Mesenchymal stem cell (in vitro differentiated cells and primary cell): Measurements from ENCODE around the gene MYH9.

Experiments
- DNase-seq: peaks from one replicate; pipeline ENCODE4 v3.0.0-alpha.2; 2013
- H2AFZ ChIP-seq: one replicate; pipeline ENCODE4 v1.6.1; 2013; ENCODE audit warnings: low read depth, mild to moderate bottlenecking, control low read depth, inconsistent platforms, low read length, moderate library complexity
- H2AK5ac ChIP-seq: 2 replicates; pipeline ENCODE4 v1.6.1; 2013; ENCODE audit warnings: low read length, moderate library complexity, mild to moderate bottlenecking, inconsistent platforms; ENCODE audit not compliant: severe bottlenecking
- H2BK120ac ChIP-seq: one replicate; pipeline ENCODE4 v1.6.1; 2013; ENCODE audit warnings: low read depth, mild to moderate bottlenecking, inconsistent platforms, low read length, moderate library complexity
- H2BK12ac ChIP-seq, 2 experiments: one replicate each; pipeline ENCODE4 v1.6.1; 2013; ENCODE audit warnings: inconsistent platforms in 2 of 2, low read length in 2 of 2, mild to moderate bottlenecking in 2 of 2, moderate library complexity in 2 of 2, control low read depth in 1 of 2
- H2BK15ac ChIP-seq: one replicate; pipeline ENCODE4 v1.6.1; 2013; ENCODE audit warnings: mild to moderate bottlenecking, low read depth, inconsistent platforms; ENCODE audit not compliant: poor library complexity, severe bottlenecking
- H2BK5ac ChIP-seq: 2 replicates; pipeline ENCODE4 v1.6.1; 2013; ENCODE audit warnings: low read depth, mild to moderate bottlenecking, low read length, control low read depth, inconsistent platforms; ENCODE audit not compliant: poor library complexity, severe bottlenecking
- H3K14ac ChIP-seq, 2 experiments: one replicate each; pipeline ENCODE4 v1.6.1; 2013; ENCODE audit warnings: inconsistent platforms in 2 of 2, low read length in 2 of 2, control low read depth in 1 of 2, mild to moderate bottlenecking in 1 of 2, moderate library complexity in 1 of 2
- H3K18ac ChIP-seq, 2 experiments: one replicate each; pipeline ENCODE4 v1.6.1; 2013; ENCODE audit warnings: inconsistent platforms in 2 of 2, low read length in 2 of 2, control low read depth in 1 of 2, low read depth in 1 of 2, mild to moderate bottlenecking in 1 of 2
- H3K23ac ChIP-seq, 2 experiments: one replicate each; pipeline ENCODE4 v1.6.1; 2013; ENCODE audit warnings: inconsistent platforms in 2 of 2, low read length in 2 of 2, mild to moderate bottlenecking in 2 of 2, moderate library complexity in 2 of 2, control low read depth in 1 of 2
- H3K27ac ChIP-seq: 2 replicates; pipeline ENCODE4 v1.5.1; 2013; ENCODE audit warnings: mild to moderate bottlenecking, moderate library complexity, low read length, control low read depth, inconsistent platforms; ENCODE audit not compliant: poor library complexity, severe bottlenecking
- H3K27me3 ChIP-seq, 2 experiments: 2 replicates each; pipeline versions ENCODE4 v1.6.1 to v1.7.0; 2013; ENCODE audit warnings: low read length in 2 of 2, mild to moderate bottlenecking in 2 of 2, moderate library complexity in 2 of 2, control low read depth in 1 of 2, inconsistent platforms in 1 of 2; ENCODE audit not compliant: control insufficient read depth in 1 of 2, insufficient read depth in 1 of 2
- H3K36me3 ChIP-seq, 2 experiments: 2 replicates each; pipeline versions ENCODE4 v1.6.1 to v1.7.0; 2013; ENCODE audit warnings: low read length in 2 of 2, control low read depth in 1 of 2, inconsistent platforms in 1 of 2, low read depth in 1 of 2, mild to moderate bottlenecking in 1 of 2; ENCODE audit not compliant: insufficient read depth in 2 of 2, control insufficient read depth in 1 of 2
- H3K4ac ChIP-seq, 2 experiments: one replicate each; pipeline ENCODE4 v1.6.1; 2013; ENCODE audit warnings: inconsistent platforms in 2 of 2, low read length in 2 of 2, mild to moderate bottlenecking in 2 of 2, moderate library complexity in 2 of 2, control low read depth in 1 of 2, low read depth in 1 of 2
- H3K4me1 ChIP-seq: 2 replicates; pipeline ENCODE4 v1.6.1; 2013; ENCODE audit warnings: low read depth, low read length, control low read depth; ENCODE audit not compliant: control insufficient read depth, insufficient read depth
- H3K4me2 ChIP-seq: 2 replicates; pipeline ENCODE4 v1.6.1; 2013; ENCODE audit warnings: low read length, mild to moderate bottlenecking, inconsistent platforms; ENCODE audit not compliant: poor library complexity, severe bottlenecking
- H3K4me3 ChIP-seq, 2 experiments: 2 replicates each; pipeline versions ENCODE4 v1.5.1 to v1.7.0; 2013; ENCODE audit warnings: low read length in 2 of 2, mild to moderate bottlenecking in 2 of 2, control low read depth in 1 of 2, low read depth in 1 of 2; ENCODE audit not compliant: insufficient read depth in 1 of 2
- H3K79me1 ChIP-seq: replicated peaks from 2 replicates; pipeline ENCODE4 v1.6.1; 2013; ENCODE audit warnings: mild to moderate bottlenecking, control low read depth, low read length, inconsistent platforms; ENCODE audit not compliant: poor library complexity, severe bottlenecking
- H3K9ac ChIP-seq: 2 replicates; pipeline ENCODE4 v1.7.0; 2013; ENCODE audit warnings: mild to moderate bottlenecking, low read length, moderate library complexity
- H3K9me3 ChIP-seq: 2 replicates; pipeline ENCODE4 v1.7.0; 2013; ENCODE audit warnings: mild to moderate bottlenecking, low read length; ENCODE audit not compliant: control insufficient read depth
- H4K8ac ChIP-seq: one replicate; pipeline ENCODE4 v1.6.1; 2013; ENCODE audit warnings: inconsistent platforms, mild to moderate bottlenecking, low read length, moderate library complexity
- H4K91ac ChIP-seq: one replicate; pipeline ENCODE4 v1.6.1; 2013; ENCODE audit warnings: mild to moderate bottlenecking, low read length, inconsistent platforms
- WGBS: methylation state at CpG from one replicate; pipeline ENCODE4 v1.1.7; 2013; ENCODE audit warnings: mixed read lengths; 5-methylcytosine and 5-hydroxymethylcytosine counted together

MYH9 gene

GRCh38 chr22:36282328-36282831 lies 105.4 kb downstream of the MYH9 start:
- Histone ChIP-seq H4K8ac (no peak overlapping the region), H2AFZ (no peak overlapping the region), H3K4me3 (no peak overlapping the region), H3K4me1 (peaks cover 21% of the 10 kb centered on the region), H2AK5ac (no peak overlapping the region), H3K27ac (no peak overlapping the region), H3K79me1 (peaks cover 6% of the 10 kb centered on the region), H4K91ac (no peak overlapping the region), H3K14ac (no peak overlapping the region), H2BK5ac (no peak overlapping the region), H2BK12ac (no peak overlapping the region), H3K9me3 (no peaks in the 10 kb centered on the region), H3K4me2 (no peak overlapping the region), H3K4ac (no peak overlapping the region), H3K18ac (no peak overlapping the region), H2BK120ac (no peak overlapping the region), H3K23ac (no peak overlapping the region), H3K27me3 (no peaks in the 10 kb centered on the region), H2BK15ac (no peak overlapping the region), H3K9ac (no peak overlapping the region), H3K36me3 (peaks cover 73 to 82% of the 10 kb centered on the region in 2 experiments)
- DNase-seq = no peak
- WGBS = 96% methylated on average over 24 of the region's 24 CpGs

- no peak overlapping the region for H4K91ac ChIP-seq
- peak overlapping the region; percentile 1 for H3K27ac ChIP-seq
- peaks cover 69 to 78% of the 10 kb centered on the region in 2 experiments for H3K36me3 ChIP-seq
- no peaks in the 10 kb centered on the region for H3K27me3 ChIP-seq
- no peak overlapping the region for H3K18ac ChIP-seq
- no peak overlapping the region for H3K9ac ChIP-seq
- H2BK5ac ChIP-seq = no peak overlapping the region
- no peak overlapping the region for H3K4me3 ChIP-seq
- no peak overlapping the region for H2AK5ac ChIP-seq
- no peak overlapping the region for H3K4me2 ChIP-seq
- no peak overlapping the region for H2AFZ ChIP-seq
- peaks cover 24% of the 10 kb centered on the region for H3K4me1 ChIP-seq
- no peak for DNase-seq
- H3K23ac ChIP-seq = no peak overlapping the region
- H3K79me1 ChIP-seq = peaks cover 6% of the 10 kb centered on the region
- H3K14ac ChIP-seq = no peak overlapping the region
- 94% methylated on average over 12 of the region's 14 CpGs for WGBS
- H4K8ac ChIP-seq = peak overlapping the region; percentile 35
- H2BK15ac ChIP-seq = no peak overlapping the region
- H2BK120ac ChIP-seq = no peak overlapping the region
- H3K9me3 ChIP-seq = no peaks in the 10 kb centered on the region
- no peak overlapping the region for H3K4ac ChIP-seq
- no peak overlapping the region for H2BK12ac ChIP-seq
These were observed 105.9 kb downstream of the MYH9 start for GRCh38 chr22:36281781-36282327.

- H3K23ac ChIP-seq = no peak overlapping the region
- peaks cover 5% of the 10 kb centered on the region for H3K79me1 ChIP-seq
- H4K91ac ChIP-seq = no peak overlapping the region
- no peak for DNase-seq
- H2AK5ac ChIP-seq = no peak overlapping the region
- H3K14ac ChIP-seq = no peak overlapping the region
- 85% methylated on average over 7 of the region's 8 CpGs for WGBS
- peaks cover 14% of the 10 kb centered on the region for H3K4me1 ChIP-seq
- no peak overlapping the region for H2BK15ac ChIP-seq
- no peaks in the 10 kb centered on the region for H3K27me3 ChIP-seq
- no peak overlapping the region for H2BK5ac ChIP-seq
- no peak overlapping the region for H2BK120ac ChIP-seq
- no peak overlapping the region for H2AFZ ChIP-seq
- no peak overlapping the region for H3K4ac ChIP-seq
- no peak overlapping the region for H3K18ac ChIP-seq
- H3K9me3 ChIP-seq = no peaks in the 10 kb centered on the region
- H3K9ac ChIP-seq = no peak overlapping the region
- H4K8ac ChIP-seq = no peak overlapping the region
- no peak overlapping the region for H3K27ac ChIP-seq
- H3K4me3 ChIP-seq = no peak overlapping the region
- H3K4me2 ChIP-seq = no peak overlapping the region
- peaks cover 55 to 63% of the 10 kb centered on the region in 2 experiments for H3K36me3 ChIP-seq
- no peak overlapping the region for H2BK12ac ChIP-seq
These were observed 107.4 kb downstream of the MYH9 start for GRCh38 chr22:36280379-36280778.

- Histone ChIP-seq H3K23ac (no peak overlapping the region), H2BK12ac (no peak overlapping the region), H3K18ac (no peak overlapping the region), H4K91ac (no peak overlapping the region), H2BK5ac (no peak overlapping the region), H3K14ac (no peak overlapping the region), H3K9ac (no peak overlapping the region), H3K4me2 (no peak overlapping the region), H3K4ac (no peak overlapping the region), H2AFZ (no peak overlapping the region), H2BK15ac (no peak overlapping the region), H3K4me3 (no peak overlapping the region), H3K9me3 (no peaks in the 10 kb centered on the region), H4K8ac (no peak overlapping the region), H2BK120ac (no peak overlapping the region), H3K36me3 (peaks cover 44 to 52% of the 10 kb centered on the region in 2 experiments), H3K27me3 (no peaks in the 10 kb centered on the region), H3K27ac (no peak overlapping the region), H2AK5ac (no peak overlapping the region), H3K4me1 (peaks cover 10% of the 10 kb centered on the region), H3K79me1 (no peaks in the 10 kb centered on the region)
- DNase-seq = no peak
- WGBS = 93% methylated on average over 7 of the region's 8 CpGs
These were observed 108.5 kb downstream of the MYH9 start for GRCh38 chr22:36279219-36279666.
